ENCODE data around the gene SLC39A11.

The SLC39A11 gene

GRCh38 chr17:72967977-72968585 lies 124.4 kb downstream of the SLC39A11 start:
- TF ChIP-seq, protein P1, sequence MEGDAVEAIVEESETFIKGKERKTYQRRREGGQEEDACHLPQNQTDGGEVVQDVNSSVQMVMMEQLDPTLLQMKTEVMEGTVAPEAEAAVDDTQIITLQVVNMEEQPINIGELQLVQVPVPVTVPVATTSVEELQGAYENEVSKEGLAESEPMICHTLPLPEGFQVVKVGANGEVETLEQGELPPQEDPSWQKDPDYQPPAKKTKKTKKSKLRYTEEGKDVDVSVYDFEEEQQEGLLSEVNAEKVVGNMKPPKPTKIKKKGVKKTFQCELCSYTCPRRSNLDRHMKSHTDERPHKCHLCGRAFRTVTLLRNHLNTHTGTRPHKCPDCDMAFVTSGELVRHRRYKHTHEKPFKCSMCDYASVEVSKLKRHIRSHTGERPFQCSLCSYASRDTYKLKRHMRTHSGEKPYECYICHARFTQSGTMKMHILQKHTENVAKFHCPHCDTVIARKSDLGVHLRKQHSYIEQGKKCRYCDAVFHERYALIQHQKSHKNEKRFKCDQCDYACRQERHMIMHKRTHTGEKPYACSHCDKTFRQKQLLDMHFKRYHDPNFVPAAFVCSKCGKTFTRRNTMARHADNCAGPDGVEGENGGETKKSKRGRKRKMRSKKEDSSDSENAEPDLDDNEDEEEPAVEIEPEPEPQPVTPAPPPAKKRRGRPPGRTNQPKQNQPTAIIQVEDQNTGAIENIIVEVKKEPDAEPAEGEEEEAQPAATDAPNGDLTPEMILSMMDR (conservative IDR thresholded peaks at IDR 0.05; ENCODE audit: low read depth, low read length), result no peak
- no peak for DNase-seq (ENCODE audit: low read depth)

DNA sequence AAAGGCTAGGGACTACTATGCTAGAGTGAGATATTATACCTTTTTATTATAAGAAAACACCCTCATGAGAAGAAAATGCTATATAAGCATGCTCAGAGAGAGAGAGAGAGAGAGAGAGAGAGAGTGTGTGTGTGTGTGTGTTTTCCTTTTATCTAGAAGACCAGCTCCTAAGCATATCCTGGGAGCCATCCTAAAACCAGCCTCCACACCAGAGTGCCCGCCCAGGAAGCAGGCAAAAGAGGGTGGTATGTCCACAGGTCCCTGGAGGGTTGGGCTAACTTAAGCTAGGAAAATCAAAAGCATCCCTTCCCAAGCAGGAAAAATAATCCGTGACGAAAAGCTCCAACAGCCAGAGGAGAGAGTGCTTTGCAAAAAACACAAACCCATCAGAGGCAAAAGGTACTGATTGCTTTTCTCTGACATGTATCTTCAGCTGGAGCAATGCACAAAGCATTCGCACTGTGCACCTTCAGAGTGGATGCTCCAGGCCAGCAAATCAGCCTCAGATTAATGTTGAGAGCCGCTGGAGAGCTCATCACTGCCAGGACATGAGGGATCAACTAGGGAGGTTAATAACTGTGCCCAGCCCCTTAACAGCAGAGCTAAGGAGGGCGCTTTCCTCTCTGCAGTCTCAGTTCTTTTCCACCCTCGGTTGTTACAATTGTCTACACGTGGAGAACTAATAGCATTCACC lies 125.1 kb downstream of the SLC39A11 start:
- TF ChIP-seq, protein P1 (conservative IDR thresholded peaks at IDR 0.05; ENCODE audit: low read depth, low read length), result no peak
- no peak for DNase-seq (ENCODE audit: low read depth)

More at GRCh38 chr17:72967977-72968585, 124.4 kb downstream of the SLC39A11 start:
- no peak overlapping the region for H3K4me3 ChIP-seq (ENCODE audit: low read depth, low read length)

GRCh38 chr17:72962106-72962505 lies 130.4 kb downstream of the SLC39A11 start:
- no peak for DNase-seq (ENCODE audit: low read depth)
- no peak overlapping the region for H3K4me3 ChIP-seq (ENCODE audit: low read depth, low read length)
- TF ChIP-seq, protein P1 (conservative IDR thresholded peaks at IDR 0.05; ENCODE audit: low read depth, low read length), result no peak

More for the DNA sequence above, 125.1 kb downstream of the SLC39A11 start:
- no peak overlapping the region for H3K4me3 ChIP-seq (ENCODE audit: low read depth, low read length)

- DNase-seq (ENCODE audit: low read depth), result no peak
- H3K4me3 ChIP-seq (ENCODE audit: low read depth, low read length), result no peak overlapping the region
- TF ChIP-seq, protein P1 (conservative IDR thresholded peaks at IDR 0.05; ENCODE audit: low read depth, low read length), result no peak
These were observed 136.9 kb downstream of the SLC39A11 start for GRCh38 chr17:72955391-72956140.

DNA sequence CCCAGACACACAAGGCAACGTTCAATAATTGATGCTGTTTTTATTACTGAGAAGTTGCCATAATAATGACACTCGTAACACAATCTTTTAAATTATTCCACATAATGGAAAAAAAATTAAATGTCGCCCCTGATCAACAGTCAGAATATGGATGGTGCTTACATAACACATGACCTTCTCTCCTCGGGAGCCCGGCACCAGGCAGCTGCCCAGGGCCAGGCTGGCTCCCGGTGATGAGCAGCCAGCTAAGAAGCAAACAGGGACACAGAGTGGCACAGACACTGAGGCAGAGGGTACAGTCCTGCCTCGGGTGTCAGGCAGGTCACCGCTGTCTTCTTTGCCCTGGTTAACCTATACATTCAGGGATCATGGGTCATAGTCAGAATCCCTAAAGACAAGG lies 137.9 kb downstream of the SLC39A11 start:
- no peak for DNase-seq (ENCODE audit: low read depth)
- TF ChIP-seq, protein P1 (conservative IDR thresholded peaks at IDR 0.05; ENCODE audit: low read depth, low read length), result no peak
- H3K4me3 ChIP-seq (ENCODE audit: low read depth, low read length), result no peak overlapping the region

DNA sequence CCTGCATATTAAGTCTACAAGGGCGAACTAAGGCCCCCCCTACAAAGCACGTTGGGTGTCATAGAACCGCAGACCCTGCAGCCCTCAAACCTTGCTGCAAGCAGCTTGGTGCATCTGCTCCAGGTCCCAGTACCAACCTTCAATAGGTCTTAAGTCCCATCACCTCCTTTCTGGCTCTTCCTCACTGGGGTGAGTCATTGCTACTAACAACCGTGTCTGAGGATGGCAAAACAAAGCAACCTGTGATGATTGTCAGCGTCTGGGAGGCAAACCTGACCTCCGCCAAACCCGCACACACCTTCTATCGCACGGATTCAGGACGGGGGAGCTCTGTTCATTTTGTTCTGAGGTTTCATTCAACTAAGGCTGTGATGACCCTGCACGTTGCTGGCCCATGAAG lies 138.9 kb downstream of the SLC39A11 start:
- no peak overlapping the region for H3K4me3 ChIP-seq (ENCODE audit: low read depth, low read length)
- TF ChIP-seq, protein P1 (conservative IDR thresholded peaks at IDR 0.05; ENCODE audit: low read depth, low read length), result no peak
- DNase-seq (ENCODE audit: low read depth), result no peak
